GM18499 (cell line): ENCODE data around the gene LRRC75A.

Experiments used
- ATAC-seq: cut with Tn5 transposase; IDR thresholded peaks from one replicate; pipeline ENCODE4 v1.9.1; 2021; ENCODE audit warnings: moderate number of reproducible peaks; ENCODE audit not compliant: insufficient read depth, unreplicated experiment

LRRC75A gene

DNA sequence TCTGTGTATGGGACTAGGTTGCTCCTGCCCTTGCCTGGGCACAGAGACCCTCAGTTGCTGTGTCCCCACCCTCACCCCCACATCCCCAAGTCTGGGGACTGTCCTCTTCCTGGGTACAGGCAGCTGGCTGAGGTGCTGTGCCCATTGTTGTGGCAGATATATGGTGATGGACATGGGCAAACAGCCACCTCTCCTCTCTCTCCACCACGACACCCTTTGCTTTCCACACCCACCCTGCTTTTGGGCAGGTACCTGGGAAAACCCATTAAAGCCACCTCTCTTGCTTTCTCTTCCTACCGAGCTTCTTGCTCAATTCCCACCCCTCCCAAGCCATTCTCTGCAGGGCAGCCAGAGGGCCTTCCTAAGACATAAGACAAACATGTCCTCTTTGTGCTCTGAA, 54.9 kb downstream of the LRRC75A start:
- no peak for ATAC-seq

DNA sequence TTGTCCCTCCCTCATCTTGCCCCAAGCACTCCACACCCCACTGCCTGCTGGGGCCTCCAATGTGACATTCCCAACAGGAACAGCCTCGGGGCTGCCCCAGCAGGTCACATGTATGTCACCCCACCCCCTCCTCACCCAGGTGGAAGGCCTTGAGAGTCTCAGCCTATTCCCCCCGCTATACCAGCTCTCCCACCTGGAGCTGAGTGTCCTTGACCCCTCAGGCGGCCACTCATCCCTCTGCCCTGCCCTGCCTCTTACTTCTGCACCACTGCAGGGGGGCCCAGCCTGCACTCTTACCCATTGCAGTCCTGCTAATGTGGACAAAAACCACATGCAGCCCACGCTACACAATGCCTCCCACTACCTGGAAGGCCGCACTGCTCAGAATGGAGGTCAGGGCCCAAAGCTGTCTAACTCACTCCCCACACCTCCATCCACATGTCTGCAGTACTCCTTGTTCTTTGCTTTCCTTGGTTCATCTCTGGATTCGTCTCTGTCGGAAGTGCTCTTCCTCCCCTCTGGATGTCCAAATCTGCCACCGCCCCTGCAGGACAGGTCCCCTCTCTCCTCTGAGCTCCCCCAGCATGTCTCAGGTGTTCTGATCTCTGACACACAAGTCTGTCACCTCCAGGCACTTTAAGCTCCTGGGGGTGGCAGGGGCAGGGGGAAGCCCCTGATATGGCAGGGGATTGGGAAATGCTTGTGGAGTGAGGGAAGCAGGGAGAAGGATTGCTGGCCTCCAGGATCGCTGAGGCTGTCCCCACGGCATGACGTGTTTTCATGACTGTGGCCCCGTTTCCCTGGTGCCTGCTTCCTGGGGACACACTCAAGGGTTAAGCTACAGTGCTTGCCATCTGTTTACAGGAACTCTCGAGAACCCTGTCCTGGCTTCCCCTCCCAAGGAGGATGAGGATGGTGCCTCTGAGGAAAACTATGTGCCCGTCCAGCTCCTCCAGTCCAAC, 55.8 kb downstream of the LRRC75A start:
- ATAC-seq: no peak

DNA sequence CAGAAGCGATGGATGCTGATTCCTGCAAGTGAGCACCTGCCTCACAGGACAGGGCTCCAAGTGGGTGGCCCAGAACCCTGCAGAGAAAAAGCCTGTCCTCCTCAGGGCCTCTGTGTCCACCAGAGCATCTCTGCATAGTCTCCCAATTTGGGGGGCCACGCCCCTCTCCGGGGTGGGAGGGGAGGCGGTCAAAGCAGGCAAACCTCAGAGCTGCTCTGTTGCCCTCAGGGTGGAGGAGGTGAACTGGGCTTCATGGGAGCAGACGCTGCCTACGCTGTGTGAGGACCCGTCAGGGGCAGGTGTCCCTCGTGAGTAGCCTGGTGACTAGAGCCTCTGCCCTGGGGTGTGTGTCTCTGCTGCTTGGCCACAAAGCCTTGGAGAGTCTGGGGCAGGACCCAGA, 57.3 kb downstream of the LRRC75A start:
- ATAC-seq: no peak

DNA sequence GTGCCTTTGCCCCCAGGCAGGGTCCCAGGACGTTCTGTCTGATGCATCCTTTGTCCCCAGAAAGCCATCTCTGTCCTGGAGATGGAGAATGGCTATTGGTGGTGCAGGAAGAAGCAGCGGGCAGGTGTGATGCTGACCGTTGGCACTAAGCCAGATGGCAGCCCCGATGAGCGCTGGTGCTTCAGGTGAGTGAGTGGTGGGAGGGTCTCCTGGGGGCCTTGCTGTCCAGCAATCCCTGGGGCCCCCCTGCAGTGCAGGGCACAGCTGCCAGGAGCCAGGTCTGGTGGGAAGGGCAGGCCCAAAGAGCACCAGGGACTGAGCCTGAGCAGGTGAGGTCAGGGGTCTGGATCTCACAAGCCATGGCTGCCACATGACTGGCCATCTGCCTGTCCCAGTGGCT, 58.5 kb downstream of the LRRC75A start:
- no peak for ATAC-seq

DNA sequence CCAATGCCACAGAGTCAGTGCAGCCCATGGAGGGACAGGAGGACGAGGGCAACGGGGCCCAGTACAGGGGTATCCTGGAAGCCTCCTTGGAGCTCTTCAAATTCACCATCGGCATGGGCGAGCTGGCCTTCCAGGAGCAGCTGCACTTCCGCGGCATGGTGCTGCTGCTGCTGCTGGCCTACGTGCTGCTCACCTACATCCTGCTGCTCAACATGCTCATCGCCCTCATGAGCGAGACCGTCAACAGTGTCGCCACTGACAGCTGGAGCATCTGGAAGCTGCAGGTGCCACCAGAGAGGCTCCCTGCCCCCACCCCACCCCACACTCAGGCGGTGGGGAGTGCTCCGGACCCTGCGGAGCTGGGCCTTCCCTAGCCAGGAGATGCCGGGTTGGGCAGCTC, 60.0 kb downstream of the LRRC75A start:
- no peak for ATAC-seq

DNA sequence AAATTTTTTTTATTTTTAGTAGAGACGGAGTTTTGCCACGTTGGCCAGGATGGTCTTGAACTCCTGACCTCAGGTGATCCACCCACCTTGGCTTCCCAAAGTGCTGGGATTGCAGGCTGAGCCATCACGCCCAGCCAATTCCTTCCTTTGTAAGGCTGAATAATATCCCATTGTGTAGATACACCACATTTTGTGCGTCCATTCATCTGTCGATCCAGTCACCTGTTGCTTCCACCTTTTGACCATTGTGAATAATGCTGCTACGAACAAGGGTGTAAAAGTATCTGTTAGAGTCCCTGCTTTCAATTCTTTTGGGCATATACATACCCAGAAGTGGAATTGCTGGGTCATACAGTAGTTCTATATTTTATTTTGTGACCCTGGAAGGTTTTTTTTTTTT, 61.3 kb downstream of the LRRC75A start:
- no peak for ATAC-seq

DNA sequence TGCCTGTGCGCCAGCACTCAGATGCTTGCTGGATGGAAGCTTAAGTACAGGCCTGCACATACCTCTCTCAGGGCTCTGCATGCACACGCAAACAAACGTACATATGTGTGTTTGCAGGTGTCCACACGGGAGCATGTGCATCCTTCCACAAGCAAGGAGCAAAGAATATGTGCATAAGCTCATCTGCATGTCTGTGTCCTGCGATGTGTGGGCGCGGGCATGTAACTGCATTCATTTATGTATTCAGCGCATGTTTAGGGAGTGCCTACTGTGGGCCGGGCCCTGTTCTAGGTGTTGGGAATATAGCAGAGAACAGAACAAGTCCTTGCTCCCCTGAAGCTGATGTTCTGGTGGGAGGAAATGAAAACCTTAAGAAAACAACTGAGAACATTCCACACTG, 62.9 kb downstream of the LRRC75A start:
- ATAC-seq: no peak

DNA sequence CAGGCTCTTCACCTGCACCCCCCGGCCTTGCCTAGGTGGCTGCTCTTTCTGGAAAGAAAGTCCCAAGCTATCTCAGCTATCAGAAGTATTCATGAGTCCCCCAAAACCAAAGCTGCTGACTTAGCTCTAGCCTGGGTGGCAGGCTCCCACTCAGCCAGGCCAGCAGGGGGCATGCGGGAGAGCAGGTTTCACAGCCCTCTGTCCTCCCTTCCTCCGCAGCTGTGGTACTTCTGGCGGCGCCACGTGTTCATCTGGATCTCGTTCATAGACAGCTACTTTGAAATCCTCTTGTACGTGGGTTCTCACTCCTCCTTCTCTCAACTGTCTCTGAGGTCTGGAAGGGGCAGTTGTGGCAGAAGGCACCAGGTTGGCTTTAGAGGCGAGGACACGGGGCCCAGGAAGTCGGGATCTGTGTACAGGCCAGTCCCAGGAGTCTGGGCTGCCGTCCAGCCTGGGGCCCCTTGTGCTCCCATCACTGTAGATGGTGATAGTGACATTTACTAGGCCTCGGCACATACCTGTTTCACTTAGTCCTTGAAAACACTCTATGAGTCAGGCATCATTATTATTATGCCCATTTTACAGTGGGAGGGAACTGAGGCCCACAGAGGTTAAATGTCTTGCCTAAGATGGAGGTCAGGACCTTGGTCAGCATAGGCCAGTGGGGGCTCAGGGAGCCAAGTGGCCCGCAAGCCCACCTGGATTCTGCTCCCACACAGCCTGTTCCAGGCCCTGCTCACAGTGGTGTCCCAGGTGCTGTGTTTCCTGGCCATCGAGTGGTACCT, 63.7 kb downstream of the LRRC75A start:
- ATAC-seq: no peak

DNA sequence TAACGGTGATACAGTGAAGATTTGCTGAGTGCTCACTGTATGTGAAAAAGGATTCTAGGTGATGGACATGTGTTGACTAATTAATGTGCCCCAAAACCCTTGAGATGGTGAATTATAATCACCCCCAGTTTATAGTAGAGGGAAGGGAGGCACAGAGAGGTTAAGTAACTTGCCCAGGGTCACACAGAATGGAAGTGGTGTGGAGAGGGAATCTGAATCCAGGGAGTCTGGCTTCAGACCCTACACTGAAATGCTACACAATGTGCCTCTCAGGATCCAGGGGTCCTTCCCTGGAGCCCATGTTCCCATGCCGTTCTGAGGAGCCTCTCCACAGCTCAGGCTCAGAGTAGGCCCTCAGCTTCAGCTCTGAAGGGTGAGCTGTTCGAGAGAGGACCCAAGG, 65.0 kb downstream of the LRRC75A start:
- ATAC-seq: no peak

DNA sequence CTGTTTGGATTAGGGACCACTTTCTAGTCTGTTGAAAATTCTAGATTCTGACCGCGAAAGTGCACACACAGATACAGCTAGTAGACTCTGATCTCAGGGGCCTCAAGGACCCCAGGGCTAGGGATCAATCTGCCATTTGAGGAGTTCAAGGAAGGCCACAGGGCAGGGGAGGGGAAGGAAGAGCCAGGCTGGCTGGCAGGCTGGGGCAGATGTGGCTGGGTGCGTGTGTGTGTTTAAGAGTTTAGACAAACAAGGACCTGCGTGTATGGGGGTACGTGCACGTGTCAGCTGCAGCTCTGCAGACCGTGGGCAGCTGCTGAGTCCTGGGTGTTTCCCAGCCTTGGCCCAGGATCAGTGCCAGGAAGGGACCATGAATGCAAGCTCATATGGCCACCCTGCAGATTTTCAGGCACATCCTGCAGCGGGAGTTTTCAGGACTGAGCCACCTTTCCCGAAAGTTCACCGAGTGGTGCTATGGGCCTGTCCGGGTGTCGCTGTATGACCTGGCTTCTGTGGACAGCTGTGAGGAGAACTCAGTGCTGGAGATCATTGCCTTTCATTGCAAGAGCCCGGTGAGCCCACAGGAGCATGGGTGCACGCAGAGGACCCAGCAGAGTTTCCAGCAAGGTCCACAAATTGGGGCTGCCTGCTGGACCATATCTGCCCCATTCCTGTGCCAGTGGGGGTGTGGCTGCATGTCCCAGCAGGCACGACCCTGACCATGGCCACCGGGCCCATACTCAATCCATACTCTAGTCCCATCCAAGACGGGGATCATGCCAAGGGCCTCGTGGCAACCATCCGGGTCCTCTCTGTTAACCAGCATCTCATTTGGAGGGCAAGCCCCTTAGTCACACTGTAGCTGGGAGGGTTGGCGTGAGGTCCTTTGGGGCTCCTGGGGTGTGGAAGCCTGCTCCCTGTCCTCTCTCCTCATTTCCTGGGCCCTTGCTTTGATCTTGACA, 66.0 kb downstream of the LRRC75A start:
- no peak for ATAC-seq

DNA sequence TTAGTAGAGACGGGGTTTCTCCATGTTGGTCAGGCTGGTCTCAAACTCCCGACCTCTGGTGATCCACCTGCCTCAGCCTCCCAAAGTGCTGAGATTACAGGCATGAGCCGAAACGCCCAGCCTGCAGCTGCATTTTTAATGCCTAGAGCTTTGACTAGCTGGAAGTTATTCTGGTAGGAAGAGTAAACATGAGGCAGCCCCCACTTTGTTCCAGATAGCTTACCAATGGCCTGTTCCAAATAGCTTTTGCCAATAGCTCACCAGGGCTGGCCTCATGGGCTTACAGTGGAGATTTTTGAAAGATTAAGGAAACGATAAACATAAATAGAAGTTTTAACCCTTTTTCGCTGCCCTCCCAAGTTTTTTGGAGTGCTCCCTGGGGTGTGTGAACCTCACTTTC, 66.8 kb downstream of the LRRC75A start:
- no peak for ATAC-seq

DNA sequence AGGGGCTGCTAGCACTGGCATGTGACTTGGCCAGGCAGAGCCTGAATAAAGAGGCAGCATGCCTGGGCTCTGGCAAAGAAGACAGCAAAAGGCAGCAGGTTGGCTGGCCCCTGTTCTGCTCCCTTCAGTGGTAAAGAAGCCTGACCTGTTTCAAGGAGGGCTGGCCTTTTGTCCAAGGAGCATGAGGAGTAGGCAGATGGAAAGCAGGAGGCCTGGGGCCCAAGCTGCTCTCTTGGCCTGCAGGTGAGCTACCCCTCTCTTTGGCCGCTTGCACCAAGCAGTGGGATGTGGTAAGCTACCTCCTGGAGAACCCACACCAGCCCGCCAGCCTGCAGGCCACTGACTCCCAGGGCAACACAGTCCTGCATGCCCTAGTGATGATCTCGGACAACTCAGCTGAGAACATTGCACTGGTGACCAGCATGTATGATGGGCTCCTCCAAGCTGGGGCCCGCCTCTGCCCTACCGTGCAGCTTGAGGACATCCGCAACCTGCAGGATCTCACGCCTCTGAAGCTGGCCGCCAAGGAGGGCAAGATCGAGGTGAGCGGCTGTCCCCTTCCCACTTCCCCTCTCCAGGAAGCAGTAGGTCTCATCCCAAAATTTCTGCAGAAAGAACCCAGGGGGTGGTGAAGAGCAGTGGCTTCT, 68.6 kb downstream of the LRRC75A start:
- ATAC-seq: no peak

DNA sequence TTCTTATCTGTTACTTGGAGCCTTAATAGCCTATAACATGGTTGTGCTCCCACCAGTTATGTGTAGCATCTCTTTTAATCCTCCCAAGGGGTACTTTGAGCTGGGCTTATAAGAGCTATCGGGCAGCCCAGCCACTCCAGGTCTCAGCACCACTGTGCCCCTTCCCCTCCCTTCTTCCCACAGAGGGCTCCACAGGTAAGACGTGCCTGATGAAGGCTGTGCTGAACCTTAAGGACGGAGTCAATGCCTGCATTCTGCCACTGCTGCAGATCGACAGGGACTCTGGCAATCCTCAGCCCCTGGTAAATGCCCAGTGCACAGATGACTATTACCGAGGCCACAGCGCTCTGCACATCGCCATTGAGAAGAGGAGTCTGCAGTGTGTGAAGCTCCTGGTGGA, 69.6 kb downstream of the LRRC75A start:
- ATAC-seq: no peak

DNA sequence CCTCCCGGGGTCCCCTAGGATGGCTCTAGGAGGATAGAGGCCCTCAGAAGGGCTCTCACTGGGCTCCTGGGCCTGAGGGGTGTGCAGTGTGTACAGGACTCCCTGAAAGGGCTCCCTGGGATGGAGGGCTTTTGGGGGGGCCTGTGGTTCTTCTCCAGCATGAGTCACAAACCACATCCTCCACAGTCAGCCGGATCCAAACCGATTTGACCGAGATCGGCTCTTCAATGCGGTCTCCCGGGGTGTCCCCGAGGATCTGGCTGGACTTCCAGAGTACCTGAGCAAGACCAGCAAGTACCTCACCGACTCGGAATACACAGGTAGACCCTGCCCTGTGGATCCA, 72.1 kb downstream of the LRRC75A start:
- ATAC-seq: no peak

DNA sequence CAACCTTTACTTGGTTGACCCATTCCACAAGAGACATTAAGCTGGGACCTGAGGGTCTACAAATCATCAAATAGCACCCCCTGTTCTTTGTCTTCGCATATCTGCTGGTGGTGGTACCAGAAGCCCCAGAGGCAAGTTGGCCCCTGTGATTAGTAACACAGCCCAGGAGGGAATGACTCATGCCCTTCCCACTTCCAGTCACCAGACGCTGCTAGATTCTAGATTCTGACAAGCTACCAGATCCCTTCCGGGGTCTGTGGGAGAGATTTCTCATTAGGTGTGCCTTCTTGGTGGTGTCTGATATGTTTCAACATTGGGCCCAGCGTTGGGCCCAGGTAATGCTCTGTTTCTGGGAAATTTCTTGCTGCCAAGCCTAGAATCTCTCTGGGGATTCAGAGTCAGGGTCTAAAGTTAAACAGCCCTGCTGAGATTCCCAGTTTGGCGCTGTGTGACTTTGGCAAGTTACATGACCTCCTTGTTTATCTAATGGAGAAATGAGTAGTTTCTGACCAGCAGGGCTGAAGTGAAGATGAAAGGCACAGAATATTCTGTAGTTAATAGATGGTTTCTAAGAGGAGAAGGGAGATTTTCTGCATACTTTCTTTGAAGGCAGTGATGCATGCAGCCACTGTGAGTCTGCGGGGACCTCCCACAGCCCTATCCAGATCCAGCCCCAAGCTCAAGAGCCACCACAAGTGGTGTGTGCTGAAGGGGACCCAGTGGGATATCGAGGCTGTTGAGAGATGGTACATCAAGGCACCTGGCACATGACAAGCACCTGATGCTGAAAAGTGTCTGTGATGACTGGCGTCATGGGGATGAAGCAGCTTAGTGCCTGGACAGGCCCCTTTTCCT, 72.7 kb downstream of the LRRC75A start:
- no peak for ATAC-seq

DNA sequence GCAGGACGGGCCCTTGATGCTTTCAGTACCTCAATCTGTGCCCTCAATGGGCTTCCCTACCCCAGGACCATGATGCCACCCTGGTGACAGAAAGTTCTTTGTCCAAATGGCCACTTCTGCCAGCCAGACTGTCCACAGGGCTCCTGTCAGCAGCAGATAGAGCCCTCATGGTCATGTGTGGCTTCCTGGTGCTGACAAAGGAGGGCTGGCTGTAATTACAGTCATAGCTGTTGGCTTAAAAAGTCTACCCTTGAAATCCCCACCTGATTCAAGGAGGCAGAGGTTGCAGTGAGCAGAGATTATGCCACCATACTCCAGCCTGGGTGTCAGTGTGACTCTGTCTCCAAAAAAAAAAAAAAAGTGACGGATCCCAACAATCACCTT, 73.3 kb downstream of the LRRC75A start:
- ATAC-seq: no peak

DNA sequence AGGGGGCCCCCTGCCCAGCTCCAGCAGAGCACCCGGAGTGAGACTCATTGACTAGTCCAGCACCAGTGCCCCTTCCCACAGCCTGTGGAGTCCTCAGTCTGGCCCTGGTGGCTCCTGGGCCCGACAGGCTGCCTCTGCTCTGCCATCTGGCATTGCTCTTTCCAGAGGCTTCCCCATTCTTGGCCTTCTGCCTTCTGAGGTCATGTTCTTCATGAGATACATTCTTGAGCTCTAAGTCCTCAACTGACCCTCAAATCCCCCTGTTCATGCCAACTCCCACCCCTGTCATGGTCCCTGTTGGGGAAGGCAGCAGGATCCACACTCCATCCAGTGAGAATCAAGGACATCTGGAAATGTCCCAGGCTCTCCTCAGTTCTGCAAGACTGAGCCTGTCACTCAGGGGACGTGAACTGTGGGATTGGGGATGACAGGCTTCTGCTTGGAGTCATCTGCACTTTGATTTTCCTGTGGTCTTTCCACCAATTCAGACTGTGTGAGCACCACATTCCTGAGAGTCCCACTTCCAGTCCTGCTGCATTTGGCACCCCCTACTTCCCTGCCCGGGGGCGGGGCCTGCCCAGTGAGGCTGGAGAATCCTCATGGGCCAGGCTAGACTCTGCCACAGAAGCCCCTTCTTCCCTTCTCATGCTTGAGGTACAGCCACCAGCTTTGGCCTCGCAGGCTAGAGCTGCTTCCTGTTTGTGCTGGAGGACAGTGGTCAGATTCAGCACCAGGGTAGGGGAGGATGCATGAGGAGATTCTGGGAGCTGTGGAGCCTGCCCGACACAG, 73.9 kb downstream of the LRRC75A start:
- ATAC-seq: no peak

DNA sequence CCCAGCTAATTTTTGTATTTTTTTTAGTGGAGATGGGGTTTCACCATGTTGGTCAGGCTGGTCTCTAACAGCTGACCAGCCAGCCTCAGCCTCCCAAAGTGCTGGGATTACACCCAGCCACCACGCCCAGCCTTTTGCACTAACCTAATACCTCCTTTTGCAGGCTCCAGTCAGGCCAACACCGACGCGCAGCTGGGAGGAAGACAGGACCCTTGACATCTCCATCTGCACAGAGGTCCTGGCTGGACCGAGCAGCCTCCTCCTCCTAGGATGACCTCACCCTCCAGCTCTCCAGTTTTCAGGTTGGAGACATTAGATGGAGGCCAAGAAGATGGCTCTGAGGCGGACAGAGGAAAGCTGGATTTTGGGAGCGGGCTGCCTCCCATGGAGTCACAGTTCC, 74.6 kb downstream of the LRRC75A start:
- ATAC-seq: no peak
